ENCODE data around the gene PBX4.

- no peak for TF ChIP-seq CTCF (IDR thresholded peaks at IDR 0.05)
- TF ChIP-seq POLR2A (IDR thresholded peaks at IDR 0.05), result no peak
Observed at GRCh38 chr19:19584356-19584755, 34.1 kb downstream of the PBX4 start.

Measured in uterus (tissue), 2 donors.